Activated T-cell treated with anti-CD3 and anti-CD28 coated beads, Interleukin-2, amount 50 U/mL, for 48 hours (primary cell): ENCODE results near the gene PAQR4.

Source experiments
- DNase-seq, 2 experiments: peaks; one replicate each; pipeline ENCODE4 v3.0.0-alpha.2; 2020

Gene PAQR4

DNA sequence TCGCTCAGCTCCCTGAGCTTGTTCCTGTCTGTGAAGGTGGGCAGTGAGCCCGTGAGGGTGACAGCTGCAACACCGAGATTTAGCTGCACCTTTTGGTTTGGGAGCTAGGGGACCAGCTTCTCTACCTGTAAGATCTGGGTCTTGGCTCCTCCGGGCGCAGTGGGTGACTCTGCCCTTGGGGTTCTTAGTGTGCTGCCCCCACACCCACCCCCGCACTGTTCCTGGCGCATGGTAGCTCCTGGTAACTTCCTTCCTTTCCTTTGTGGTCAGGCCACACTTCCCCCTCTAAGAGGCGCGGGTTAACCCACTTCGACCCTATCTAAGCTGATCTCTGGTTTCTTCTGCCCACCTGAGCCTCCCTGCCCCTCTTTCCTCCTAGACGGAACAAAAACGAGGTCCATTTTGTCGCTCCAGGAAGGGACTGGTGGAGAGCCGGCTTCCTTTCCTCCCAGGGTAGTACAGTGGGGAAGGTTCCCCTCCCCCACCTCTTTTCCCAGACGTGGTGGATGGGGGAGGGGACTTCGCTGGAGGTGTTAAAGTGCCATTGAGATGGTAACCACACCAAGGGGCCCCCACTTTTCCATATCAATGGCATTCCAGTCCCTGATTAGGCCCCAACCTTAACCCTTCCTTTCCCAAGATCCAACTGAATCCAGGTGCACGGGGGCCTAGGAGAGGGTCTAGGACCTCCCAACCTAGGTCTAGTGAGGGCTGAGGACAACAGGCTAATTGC, 39.0 kb downstream of the PAQR4 start:
- DNase-seq = no peak

GRCh38 chr16:3008690-3009037, 39.5 kb downstream of the PAQR4 start:
- no peak for DNase-seq

DNA sequence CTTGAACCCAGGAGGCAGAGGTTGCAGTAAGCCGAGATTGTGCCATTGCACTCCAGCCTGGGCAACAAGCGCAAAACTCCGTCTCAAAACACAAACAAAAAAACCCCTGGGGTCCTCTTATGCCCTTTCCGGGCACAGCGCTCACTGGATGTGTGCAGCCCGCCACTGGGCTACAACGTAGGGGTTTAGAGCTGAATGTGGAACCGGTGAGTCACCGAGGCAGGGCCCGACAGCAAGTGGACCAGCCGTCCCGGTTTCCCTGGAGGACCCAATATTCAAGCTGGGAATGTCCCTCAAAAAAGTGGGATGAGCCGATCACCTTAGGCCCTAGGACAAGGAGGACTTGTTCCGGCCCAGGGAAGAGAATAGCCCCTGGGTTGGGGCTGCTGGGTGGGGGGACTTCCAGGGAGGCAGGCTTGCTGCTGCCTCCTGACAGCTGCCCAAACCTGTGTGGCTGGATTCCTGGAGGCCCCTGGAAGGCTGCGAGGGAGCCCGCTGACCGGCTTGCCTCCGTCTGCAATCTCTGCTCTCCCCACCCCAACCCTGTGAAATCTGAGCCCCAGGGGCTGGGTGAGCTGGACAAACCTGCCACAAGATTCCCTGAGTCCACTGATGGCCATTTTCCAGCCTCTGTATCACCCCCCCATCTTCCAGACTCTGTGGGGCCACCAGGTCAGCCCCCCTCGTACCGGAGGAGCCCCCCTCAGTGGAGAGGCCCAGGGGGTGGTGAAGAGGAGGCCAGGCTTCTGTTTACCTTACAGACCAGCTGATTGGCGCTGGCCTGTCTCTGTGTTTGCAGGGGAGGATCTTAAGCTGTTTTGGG, 40.6 kb downstream of the PAQR4 start:
- no peak for DNase-seq

GRCh38 chr16:3010510-3010909, 41.4 kb downstream of the PAQR4 start:
- DNase-seq = no peak

DNA sequence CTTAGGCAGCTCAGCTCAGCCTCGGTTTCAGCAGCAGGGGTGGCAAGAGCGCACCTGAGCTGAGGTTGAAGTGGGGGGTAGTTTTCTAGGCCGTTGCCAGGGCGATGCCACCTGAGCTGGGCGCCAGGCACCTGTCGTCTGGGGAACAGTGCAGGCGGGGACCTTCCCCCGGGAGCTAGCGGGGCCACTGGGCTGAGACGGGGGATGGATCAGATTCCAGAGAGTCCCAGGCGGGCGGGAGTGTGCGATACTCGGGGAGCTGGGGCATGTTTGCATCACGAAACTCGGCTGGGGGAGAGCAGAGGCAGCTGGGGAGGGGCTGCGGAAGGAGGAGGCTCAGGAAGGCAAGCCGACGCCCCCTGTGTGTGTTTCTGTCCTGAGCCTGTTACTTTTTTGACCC, 43.1 kb downstream of the PAQR4 start:
- DNase-seq = no peak

DNA sequence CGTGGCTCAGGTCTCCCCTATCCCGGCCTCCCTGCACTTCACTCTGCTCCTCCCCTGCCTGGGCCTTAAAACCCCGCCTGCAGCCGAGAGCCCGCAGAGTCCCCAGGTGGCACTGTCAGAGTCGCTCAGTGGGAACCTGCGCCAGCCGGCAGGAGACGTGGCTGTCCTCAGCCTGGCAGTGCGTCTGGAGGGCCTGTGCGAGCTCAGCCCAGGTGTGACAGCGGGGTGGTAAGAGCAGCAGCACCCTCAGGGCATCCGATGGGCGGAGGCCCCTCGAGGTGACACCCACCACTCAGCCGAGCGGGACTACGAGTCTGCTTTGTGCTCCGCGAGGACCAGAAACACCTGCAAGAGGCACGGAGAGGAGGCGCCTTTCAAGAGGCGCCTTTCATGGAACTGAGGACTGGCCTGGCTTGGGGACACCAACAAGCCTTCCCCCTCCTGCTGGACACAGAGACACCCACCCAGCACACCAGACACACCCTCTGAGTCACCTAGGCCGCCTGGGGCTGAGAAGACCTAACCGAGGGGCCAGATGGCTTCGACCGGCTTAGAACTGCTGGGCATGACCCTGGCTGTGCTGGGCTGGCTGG, 43.8 kb downstream of the PAQR4 start, which contains the start of gene CLDN9:
Gene CLDN9, plus strand, starts transcription at position 96 of the 593 bp plus-strand sequence. Its CDS starts 440 bp downstream, at position 536.
- DNase-seq = no peak

DNA sequence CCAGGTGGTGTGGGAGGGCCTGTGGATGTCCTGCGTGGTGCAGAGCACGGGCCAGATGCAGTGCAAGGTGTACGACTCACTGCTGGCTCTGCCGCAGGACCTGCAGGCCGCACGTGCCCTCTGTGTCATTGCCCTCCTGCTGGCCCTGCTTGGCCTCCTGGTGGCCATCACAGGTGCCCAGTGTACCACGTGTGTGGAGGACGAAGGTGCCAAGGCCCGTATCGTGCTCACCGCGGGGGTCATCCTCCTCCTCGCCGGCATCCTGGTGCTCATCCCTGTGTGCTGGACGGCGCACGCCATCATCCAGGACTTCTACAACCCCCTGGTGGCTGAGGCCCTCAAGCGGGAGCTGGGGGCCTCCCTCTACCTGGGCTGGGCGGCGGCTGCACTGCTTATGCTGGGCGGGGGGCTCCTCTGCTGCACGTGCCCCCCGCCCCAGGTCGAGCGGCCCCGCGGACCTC, 44.4 kb downstream of the PAQR4 start:
- no peak for DNase-seq

- DNase-seq = no peak
Measured at GRCh38 chr16:3013998-3014690, 45.0 kb downstream of the PAQR4 start.

DNA sequence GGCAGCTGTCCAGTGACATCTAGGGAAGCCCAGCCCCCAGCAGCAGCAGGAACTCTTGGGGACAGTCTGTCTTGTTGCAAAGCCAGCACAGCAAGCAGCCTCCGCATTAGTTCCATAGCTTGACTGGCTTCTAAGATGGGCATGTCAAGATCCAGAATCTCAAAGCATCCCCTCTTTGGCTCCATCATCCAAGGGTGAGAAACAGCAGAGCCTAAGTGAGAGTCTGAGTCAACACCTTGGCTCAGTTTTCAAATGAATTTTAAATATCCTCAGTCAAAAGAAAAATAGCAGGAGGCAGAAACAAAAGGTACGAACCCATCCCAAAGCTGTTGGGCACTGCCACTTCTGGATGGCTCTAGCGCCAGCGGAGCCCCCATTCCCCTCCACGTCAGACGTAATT, 45.8 kb downstream of the PAQR4 start:
- no peak for DNase-seq

GRCh38 chr16:3015865-3016521, 46.8 kb downstream of the PAQR4 start:
- DNase-seq = no peak

- DNase-seq = no peak
Measured at GRCh38 chr16:3017344-3017743, 48.2 kb downstream of the PAQR4 start.

GRCh38 chr16:3017794-3018506, 48.8 kb downstream of the PAQR4 start, which contains the start of gene CLDN6:
TSS of gene CLDN6 (minus strand) at chr16:3018183. CDS start at chr16:3016021, 2,162 bp downstream.
- DNase-seq = peak; percentile 61 to 66

DNA sequence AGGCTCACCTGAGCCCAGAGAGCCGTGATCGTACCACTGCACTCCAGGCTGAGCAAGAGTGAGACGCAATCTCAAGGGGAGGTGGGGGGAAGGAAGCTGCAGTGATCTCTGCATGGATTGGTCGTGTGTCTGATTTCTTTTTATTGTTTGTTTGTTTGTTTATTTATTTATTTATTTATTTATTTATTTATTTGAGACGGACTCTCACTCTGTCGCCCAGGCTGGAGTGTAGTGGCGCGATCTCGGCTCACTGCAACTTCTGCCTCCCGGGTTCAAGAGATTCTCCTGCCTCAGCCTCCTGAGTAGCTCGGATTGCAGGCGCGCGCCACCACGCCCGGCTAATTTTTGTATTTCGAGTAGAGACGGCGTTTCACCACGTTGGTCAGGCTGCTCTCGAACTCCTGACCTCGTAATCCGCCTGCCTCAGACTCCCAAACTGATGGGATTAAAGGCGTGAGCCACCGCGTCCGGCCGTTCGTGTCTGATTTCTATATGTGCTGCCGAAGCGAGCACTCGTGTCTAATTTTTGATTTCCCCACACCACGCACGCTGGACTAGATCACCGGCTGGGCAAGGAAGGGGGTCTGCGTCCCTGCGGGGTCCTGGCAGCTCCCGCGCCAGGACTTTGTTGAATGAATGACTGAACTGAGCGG, 50.6 kb downstream of the PAQR4 start:
- no peak for DNase-seq

GRCh38 chr16:3020247-3020603, 51.1 kb downstream of the PAQR4 start, which contains the start of gene TNFRSF12A:
TSS of gene TNFRSF12A (plus strand) at chr16:3020368. CDS start at chr16:3020398, 30 bp downstream.
- DNase-seq = peak; percentile 80 to 86

- DNase-seq = peak; percentile 60 to 71
Measured at GRCh38 chr16:3020604-3021448, 51.7 kb downstream of the PAQR4 start.

GRCh38 chr16:3021449-3022207, 52.5 kb downstream of the PAQR4 start:
- DNase-seq = peak; percentile 92 to 93

- DNase-seq = peak; percentile 94
Measured at GRCh38 chr16:3022208-3022683, 53.1 kb downstream of the PAQR4 start.

DNA sequence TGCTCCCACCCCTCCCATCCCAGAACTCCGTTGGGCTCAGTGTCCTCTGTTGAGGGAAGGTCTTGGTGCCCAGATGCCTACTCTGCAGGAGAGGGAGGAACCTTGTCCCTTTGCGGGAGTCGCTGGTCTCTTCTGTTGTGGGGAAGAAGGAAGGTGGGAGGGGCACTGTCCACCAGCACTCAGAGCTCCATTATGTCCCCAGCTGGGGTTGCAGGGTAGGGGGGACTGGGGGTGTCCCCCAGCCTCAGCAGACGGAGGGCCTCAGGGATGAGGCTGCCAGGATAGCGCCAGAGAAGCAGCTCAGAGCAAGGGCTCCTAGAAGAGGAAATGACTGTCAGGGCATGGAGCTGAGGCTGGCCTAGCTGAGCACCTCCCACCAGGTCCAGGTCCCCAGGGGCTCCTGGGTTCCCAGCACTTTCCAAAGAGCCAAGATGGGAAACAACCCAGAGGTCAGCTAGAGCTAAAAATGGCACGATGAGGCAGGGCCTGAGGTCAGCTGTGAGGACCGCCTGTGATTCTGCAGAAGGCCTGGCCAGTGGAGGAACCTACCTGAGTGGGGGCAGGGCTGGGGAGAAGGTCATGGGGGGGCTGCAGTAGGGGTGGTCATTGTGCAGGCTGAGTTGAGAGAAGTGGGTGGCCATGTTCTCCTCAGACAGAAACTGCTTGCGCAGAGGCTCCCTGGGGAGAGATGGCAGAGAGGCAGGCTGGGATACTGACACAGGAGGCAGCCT, 53.7 kb downstream of the PAQR4 start:
- peak; percentile 49 to 64 for DNase-seq
